Hepatocyte (in vitro differentiated cells): ENCODE data around the gene PPFIBP2. TPM values are rescaled to one million over a fixed set of nuclear protein-coding genes. Genes with fewer than 3 reads are reported as not detected.

Source experiments
- DNase-seq: peaks from one replicate; pipeline ENCODE4 v3.0.0-alpha.2; 2016; ENCODE audit warnings: low spot score
- H2AFZ ChIP-seq: fragments of 200-600 bp; sonication (generic); 2 replicates; pipeline ENCODE4 v1.6.0; 2016; ENCODE audit warnings: antibody characterized with exemption, mild to moderate bottlenecking
- H3K27ac ChIP-seq: fragments of 200-600 bp; sonication (generic); 2 replicates; pipeline ENCODE4 v1.5.1; 2016; ENCODE audit warnings: mild to moderate bottlenecking
- H3K27me3 ChIP-seq: fragments of 200-600 bp; sonication (generic); 2 replicates; pipeline ENCODE4 v1.6.1; 2016
- H3K36me3 ChIP-seq: fragments of 200-600 bp; sonication (generic); replicated peaks from 2 replicates; pipeline ENCODE4 v1.5.1; 2016; ENCODE audit warnings: low read depth; ENCODE audit not compliant: insufficient read depth
- H3K4me1 ChIP-seq: fragments of 200-600 bp; sonication (generic); 2 replicates; pipeline ENCODE4 v1.5.1; 2016; ENCODE audit warnings: mild to moderate bottlenecking, moderate library complexity; ENCODE audit not compliant: insufficient read depth
- H3K4me2 ChIP-seq: fragments of 200-600 bp; sonication (generic); 2 replicates; pipeline ENCODE4 v1.6.0; 2016
- H3K4me3 ChIP-seq: fragments of 200-600 bp; sonication (generic); 2 replicates; pipeline ENCODE4 v1.5.1; 2016; ENCODE audit warnings: mild to moderate bottlenecking
- H3K79me2 ChIP-seq: fragments of 200-600 bp; sonication (generic); 2 replicates; pipeline ENCODE4 v1.6.0; 2017; ENCODE audit warnings: mild to moderate bottlenecking
- H3K9me2 ChIP-seq: fragments of 200-600 bp; sonication (generic); replicated peaks from 2 replicates; pipeline ENCODE4 v1.6.0; 2017; ENCODE audit warnings: mild to moderate bottlenecking; ENCODE audit not compliant: insufficient read depth
- H3K9me3 ChIP-seq: fragments of 200-600 bp; sonication (generic); 2 replicates; pipeline ENCODE4 v1.5.1; 2016; ENCODE audit warnings: low read depth, mild to moderate bottlenecking
- H4K20me1 ChIP-seq: fragments of 200-600 bp; sonication (generic); 2 replicates; pipeline ENCODE4 v1.6.0; 2016; ENCODE audit warnings: mild to moderate bottlenecking; ENCODE audit not compliant: insufficient read depth, poor library complexity, severe bottlenecking
- CTCF ChIP-seq: fragments of 200-600 bp; sonication (generic); IDR thresholded peaks from 2 replicates; pipeline ENCODE4 v1.5.1; 2016; ENCODE audit warnings: antibody characterized with exemption, mild to moderate bottlenecking; ENCODE audit not compliant: poor library complexity
- EZH2 ChIP-seq: fragments of 200-600 bp; sonication (generic); IDR thresholded peaks from 2 replicates; pipeline ENCODE4 v1.6.1; 2016; ENCODE audit warnings: antibody characterized with exemption, mild to moderate bottlenecking, borderline replicate concordance
- EZH2phosphoT487 ChIP-seq: fragments of 200-600 bp; sonication (generic); IDR thresholded peaks from one replicate; pipeline ENCODE4 v1.6.1; 2018; ENCODE audit warnings: antibody characterized with exemption, mild to moderate bottlenecking, low read depth, moderate library complexity; ENCODE audit not compliant: unreplicated experiment, severe bottlenecking
- WGBS: methylation state at CpG from one replicate; pipeline ENCODE4 v1.1.6; 2016; ENCODE audit warnings: low lambda C conversion rate; ENCODE audit errors: missing lambda C conversion rate; 5-methylcytosine and 5-hydroxymethylcytosine counted together
- polyA plus RNA-seq: library from polyadenylated mRNA; unstranded; fragments of >200 nt; fragmentation: Nextera tagmentation; extraction: Ambion mirVana; gene quantifications from 2 replicates; pipeline ENCODE4 v1.2.1, GENCODE V29; 2016
- total RNA-seq: library from RNA; depleted of rRNA; stranded (reverse); fragments of >200 nt; gene quantifications from 2 replicates; pipeline ENCODE4 v1.2.3, GENCODE V29; 2014

The PPFIBP2 gene
- total and polyA plus RNA-seq, 2 experiments from 2014 or later = 33.9 to 55.8 TPM

GRCh38 chr11:7611411-7611810 lies 97.6 kb downstream of the PPFIBP2 start:
- peak overlapping the region; percentile 85 for H3K27ac ChIP-seq
- no peaks in the 10 kb centered on the region for H3K9me3 ChIP-seq

DNA sequence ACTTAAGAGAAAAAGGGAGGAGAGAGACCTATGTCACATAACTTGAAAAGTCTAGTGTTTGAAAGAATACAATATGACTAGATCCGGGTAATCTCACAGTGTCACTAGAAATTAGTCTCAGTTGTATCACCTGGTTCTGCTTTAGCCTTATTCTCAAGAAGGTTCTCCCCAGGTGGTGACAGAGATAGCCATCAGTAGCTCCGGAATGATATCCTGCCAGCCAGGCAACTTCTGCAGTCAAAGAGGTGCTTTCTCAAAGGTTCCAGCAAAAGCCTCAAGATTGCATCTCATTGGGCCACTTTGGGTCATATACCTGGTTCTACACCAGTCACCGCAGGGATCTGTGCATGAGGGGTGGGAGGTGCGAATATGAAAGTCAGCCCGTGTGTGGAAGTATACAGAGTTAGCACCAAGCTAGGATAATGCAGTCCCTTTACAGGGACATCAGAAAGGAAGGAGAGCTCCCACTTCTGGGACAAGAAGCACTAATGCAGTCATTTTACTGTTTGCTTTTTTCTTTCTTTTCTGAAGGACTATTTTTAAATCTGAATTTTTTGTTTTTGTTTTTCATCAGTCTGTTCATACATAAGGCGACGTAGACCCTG lies 98.4 kb downstream of the PPFIBP2 start:
- H3K9me3 ChIP-seq = no peaks in the 10 kb centered on the region
- H3K4me3 ChIP-seq = no peak overlapping the region
- H3K27ac ChIP-seq = peak overlapping the region; percentile 85
- H3K9me2 ChIP-seq = no peaks in the 10 kb centered on the region
- no peaks in the 10 kb centered on the region for H3K27me3 ChIP-seq
- no peak for TF ChIP-seq EZH2phosphoT487
- no peak for TF ChIP-seq EZH2
- TF ChIP-seq CTCF = no peak
- H4K20me1 ChIP-seq = no peaks in the 10 kb centered on the region
- 41% methylated on average over 7 of the region's 7 CpGs for WGBS
- H3K79me2 ChIP-seq = peaks cover 62% of the 10 kb centered on the region
- H3K36me3 ChIP-seq = no peaks in the 10 kb centered on the region
- no peak overlapping the region for H2AFZ ChIP-seq
- H3K4me1 ChIP-seq = peaks cover 40% of the 10 kb centered on the region
- DNase-seq = no peak
- H3K4me2 ChIP-seq = peak overlapping the region; percentile 56

More at GRCh38 chr11:7611411-7611810, 97.6 kb downstream of the PPFIBP2 start:
- 81% methylated on average over 1 of the region's 1 CpG for WGBS
- DNase-seq = no peak
- Histone ChIP-seq H3K4me2 (peak overlapping the region; percentile 56), H3K79me2 (peaks cover 56% of the 10 kb centered on the region), H2AFZ (no peak overlapping the region), H3K4me1 (peaks cover 41% of the 10 kb centered on the region), H3K27me3 (no peaks in the 10 kb centered on the region), H3K36me3 (no peaks in the 10 kb centered on the region), H4K20me1 (no peaks in the 10 kb centered on the region), H3K9me2 (no peaks in the 10 kb centered on the region), H3K4me3 (no peak overlapping the region)
- TF ChIP-seq EZH2 (no peak), EZH2phosphoT487 (no peak), CTCF (no peak)

- WGBS = 14% methylated on average over 4 of the region's 4 CpGs
- no peaks in the 10 kb centered on the region for H3K27me3 ChIP-seq
- H3K79me2 ChIP-seq = peaks cover 62% of the 10 kb centered on the region
- peak; percentile 38 for DNase-seq
- H3K4me2 ChIP-seq = peak overlapping the region; percentile 56
- no peaks in the 10 kb centered on the region for H3K9me2 ChIP-seq
- no peaks in the 10 kb centered on the region for H3K9me3 ChIP-seq
- H2AFZ ChIP-seq = no peak overlapping the region
- no peak overlapping the region for H3K4me3 ChIP-seq
- TF ChIP-seq EZH2phosphoT487 (no peak), EZH2 (no peak), CTCF (no peak)
- peak overlapping the region; percentile 85 for H3K27ac ChIP-seq
- H3K4me1 ChIP-seq = peaks cover 36% of the 10 kb centered on the region
- no peaks in the 10 kb centered on the region for H3K36me3 ChIP-seq
- no peaks in the 10 kb centered on the region for H4K20me1 ChIP-seq
Observed at GRCh38 chr11:7612661-7613393, 99.0 kb downstream of the PPFIBP2 start.
